Measurements from ENCODE around the gene NID1. TPM values are rescaled to one million over a fixed set of nuclear protein-coding genes. Genes with fewer than 3 reads are reported as not detected.

Gene NID1
- total RNA-seq (2021): 19.2 to 29.8 TPM (median 28.6 TPM) in 3 replicates
- percentile 53 among the genes with signal in this experiment for Bru-seq, nascent RNA
- long read RNA-seq, experiment 1, full-length matches to known transcripts: 54 of 101 reads
- long read RNA-seq, experiment 1, partial matches to known transcripts: 28 of 101 reads
- long read RNA-seq, experiment 1, other reads (novel, unspliced or antisense): 19 of 101 reads
- long read RNA-seq, experiment 2, full-length matches to known transcripts: 8 of 42 reads
- long read RNA-seq, experiment 2, partial matches to known transcripts: 6 of 42 reads
- long read RNA-seq, experiment 2, other reads (novel, unspliced or antisense): 28 of 42 reads
- long read RNA-seq, experiment 3, partial matches to known transcripts: 1 of 3 reads
- long read RNA-seq, experiment 3, other reads (novel, unspliced or antisense): 2 of 3 reads

GRCh38 chr1:236064674-236065508 is at the start of gene NID1:
TSS of gene NID1 (minus strand) at chr1:236065090. CDS start at chr1:236065079, 11 bp downstream.
- peaks cover 18% of the 10 kb centered on the region for H3K4me1 Mint-ChIP-seq
- POLR2A ChIA-PET: interaction anchor here (1.0 to 1.4 kb wide), 2 partner anchors 93 to 210 kb away, joined by 3 to 6 read pairs; no protein-coding TSS in a partner anchor
- H3K27ac Mint-ChIP-seq: no peak within 1 kb of the TSS
- peak within 1 kb of the TSS; percentile 76 for H3K4me3 Mint-ChIP-seq
- ATAC-seq: peak; percentile 84
- peaks cover 2% of the 10 kb centered on the region for H3K36me3 Mint-ChIP-seq
- peak; percentile 87 for DNase-seq (ENCODE audit: low spot score)
- H3K27me3 Mint-ChIP-seq (ENCODE audit: low read depth): peaks cover 60% of the 10 kb centered on the region
- H3K9me3 Mint-ChIP-seq: peaks cover under 1% of the 10 kb centered on the region; the same call in 1 of the 2 replicates
- CTCF ChIA-PET: interaction anchor here (0.6 to 3.8 kb wide), 4 partner anchors 44 to 551 kb away, joined by 3 to 25 read pairs (median 4); no protein-coding TSS in a partner anchor
- TF ChIP-seq HMGXB4 (CRISPR knock-in tag; IDR thresholded peaks at IDR 0.05) (peak; percentile 69), MLX (CRISPR knock-in tag; IDR thresholded peaks at IDR 0.05) (no peak), ESRRA (CRISPR knock-in tag; IDR thresholded peaks at IDR 0.05; ENCODE audit: borderline replicate concordance) (no peak; the same call in 1 of the 2 replicates), ZNF425 (CRISPR knock-in tag; conservative IDR thresholded peaks at IDR 0.05) (no peak), TP53 (CRISPR knock-in tag; IDR thresholded peaks at IDR 0.05) (no peak; the same call in 1 of the 2 replicates), AFF4 (CRISPR knock-in tag; IDR thresholded peaks at IDR 0.05; ENCODE audit: borderline replicate concordance) (0 out of 2 replicates have a peak, but pooled peaks have one; percentile 58), TEAD4 (CRISPR knock-in tag; IDR thresholded peaks at IDR 0.05) (no peak), KAT7 (CRISPR knock-in tag; IDR thresholded peaks at IDR 0.05; ENCODE audit: borderline replicate concordance) (no peak), SMAD3 (CRISPR knock-in tag; IDR thresholded peaks at IDR 0.05; ENCODE audit: borderline replicate concordance) (no peak), GRHL2 (CRISPR knock-in tag; IDR thresholded peaks at IDR 0.05; ENCODE audit: insufficient replicate concordance, severe bottlenecking) (no peak), ZNF232 (CRISPR knock-in tag; IDR thresholded peaks at IDR 0.05) (no peak), ZNF396 (CRISPR knock-in tag; IDR thresholded peaks at IDR 0.05; ENCODE audit: borderline replicate concordance) (no peak), PREB (CRISPR knock-in tag; IDR thresholded peaks at IDR 0.05; ENCODE audit: borderline replicate concordance) (no peak), ETV6 (CRISPR knock-in tag; IDR thresholded peaks at IDR 0.05) (0 out of 2 replicates have a peak, but pooled peaks have one; percentile 54), AR (CRISPR knock-in tag; IDR thresholded peaks at IDR 0.05) (no peak), NR1H2 (CRISPR knock-in tag; IDR thresholded peaks at IDR 0.05) (no peak), ZNF138 (CRISPR knock-in tag; conservative IDR thresholded peaks at IDR 0.05) (no peak), ZMAT4 (CRISPR knock-in tag; IDR thresholded peaks at IDR 0.05) (no peak), MYBL2 (CRISPR knock-in tag; IDR thresholded peaks at IDR 0.05) (peak; percentile 73), GTF2I (CRISPR knock-in tag; conservative IDR thresholded peaks at IDR 0.05) (no peak), ZBTB21 (CRISPR knock-in tag; IDR thresholded peaks at IDR 0.05; ENCODE audit: borderline replicate concordance) (peak; percentile 77; the same call in 1 of the 2 replicates)
